Measurements from ENCODE around the gene BCAS3.

Gene BCAS3

DNA sequence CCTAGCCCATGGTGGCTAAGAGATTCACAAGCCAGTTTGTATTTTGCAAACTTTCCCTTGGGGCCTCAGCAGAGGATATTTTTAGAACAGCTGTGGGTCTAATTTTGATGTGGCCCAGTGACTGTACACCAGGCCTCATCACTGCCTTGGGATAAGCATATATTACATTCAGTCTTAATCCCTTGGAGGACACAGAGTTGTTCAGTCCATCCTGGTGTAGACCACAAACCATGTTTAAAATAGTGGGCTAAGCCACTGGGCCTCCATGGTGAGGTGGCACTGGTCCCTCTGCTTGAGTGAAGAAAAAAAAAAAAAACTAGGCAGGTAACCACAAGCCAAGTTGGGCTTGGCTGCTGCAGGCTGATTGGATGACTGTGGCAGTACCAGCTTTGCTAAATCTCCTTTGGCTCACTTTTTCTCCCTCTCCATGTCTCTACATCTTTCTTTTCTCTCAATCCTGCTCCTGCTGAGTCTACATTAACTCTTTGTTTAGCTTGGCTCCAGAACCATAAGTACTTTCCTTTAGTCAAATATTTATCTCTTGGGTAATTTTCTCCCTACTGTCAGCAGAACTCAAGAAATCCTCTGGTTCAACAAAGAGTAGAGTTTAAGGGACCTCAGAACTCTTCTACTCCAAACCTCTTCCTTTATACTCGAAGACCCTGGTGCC, 602.0 kb downstream of the BCAS3 start:
- H3K27me3 ChIP-seq (ENCODE audit: control insufficient read depth, insufficient read depth, low read length): no peaks in the 10 kb centered on the region
- H3K36me3 ChIP-seq (ENCODE audit: control insufficient read depth, insufficient read depth, low read length): no peaks in the 10 kb centered on the region
- no peak overlapping the region for H3K9ac ChIP-seq (ENCODE audit: low read length)
- H3K4me3 ChIP-seq (ENCODE audit: low read length): no peak overlapping the region
- no peaks in the 10 kb centered on the region for H3K4me1 ChIP-seq (ENCODE audit: control insufficient read depth, insufficient read depth, low read length)
- H3K27ac ChIP-seq (ENCODE audit: low read depth, low read length): no peak overlapping the region

DNA sequence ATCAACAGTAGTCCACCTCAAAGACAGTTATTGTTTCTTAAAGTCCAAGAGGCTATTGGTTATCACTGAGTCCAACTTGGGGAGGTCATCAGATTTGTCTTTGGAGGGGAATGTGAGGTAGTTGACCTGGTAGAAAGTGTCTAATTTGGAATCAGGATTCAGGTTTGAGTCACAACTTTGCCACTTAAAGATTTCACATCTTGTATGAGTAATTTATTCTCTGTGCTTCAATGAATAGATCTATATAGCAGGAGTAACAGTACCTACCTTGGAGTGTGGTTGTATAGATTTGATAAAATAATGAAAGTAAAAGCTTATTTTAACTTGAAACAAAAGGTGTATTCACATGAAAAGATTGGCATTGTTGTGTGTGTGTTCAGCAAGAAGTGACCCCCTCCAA, 602.7 kb downstream of the BCAS3 start:
- no peaks in the 10 kb centered on the region for H3K27me3 ChIP-seq (ENCODE audit: control insufficient read depth, insufficient read depth, low read length)
- H3K9ac ChIP-seq (ENCODE audit: low read length): no peak overlapping the region
- no peak overlapping the region for H3K27ac ChIP-seq (ENCODE audit: low read depth, low read length)
- no peaks in the 10 kb centered on the region for H3K36me3 ChIP-seq (ENCODE audit: control insufficient read depth, insufficient read depth, low read length)
- no peak overlapping the region for H3K4me3 ChIP-seq (ENCODE audit: low read length)
- no peaks in the 10 kb centered on the region for H3K4me1 ChIP-seq (ENCODE audit: control insufficient read depth, insufficient read depth, low read length)

DNA sequence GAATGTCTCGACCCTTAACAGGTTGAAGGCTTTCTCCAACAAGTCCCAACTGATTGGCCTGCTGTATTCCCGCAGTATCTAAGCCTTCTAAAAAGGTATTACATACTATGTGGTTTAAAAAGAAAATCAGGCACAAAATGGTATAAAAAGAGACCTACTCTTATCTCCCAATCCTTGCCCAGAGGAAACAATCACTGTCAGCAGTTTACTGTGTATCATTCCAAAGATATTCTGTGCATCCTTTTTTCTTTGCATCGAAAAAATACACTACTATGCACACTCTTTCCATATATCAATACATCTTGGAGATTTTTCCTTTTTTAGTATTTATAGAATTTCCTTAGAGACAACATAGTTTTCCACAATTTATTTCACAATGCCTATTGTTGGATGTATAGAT, 603.2 kb downstream of the BCAS3 start:
- Histone ChIP-seq H3K27ac (ENCODE audit: low read depth, low read length) (no peak overlapping the region), H3K27me3 (ENCODE audit: control insufficient read depth, insufficient read depth, low read length) (no peaks in the 10 kb centered on the region), H3K4me1 (ENCODE audit: control insufficient read depth, insufficient read depth, low read length) (no peaks in the 10 kb centered on the region), H3K4me3 (ENCODE audit: low read length) (no peak overlapping the region), H3K36me3 (ENCODE audit: control insufficient read depth, insufficient read depth, low read length) (no peaks in the 10 kb centered on the region), H3K9ac (ENCODE audit: low read length) (no peak overlapping the region)

DNA sequence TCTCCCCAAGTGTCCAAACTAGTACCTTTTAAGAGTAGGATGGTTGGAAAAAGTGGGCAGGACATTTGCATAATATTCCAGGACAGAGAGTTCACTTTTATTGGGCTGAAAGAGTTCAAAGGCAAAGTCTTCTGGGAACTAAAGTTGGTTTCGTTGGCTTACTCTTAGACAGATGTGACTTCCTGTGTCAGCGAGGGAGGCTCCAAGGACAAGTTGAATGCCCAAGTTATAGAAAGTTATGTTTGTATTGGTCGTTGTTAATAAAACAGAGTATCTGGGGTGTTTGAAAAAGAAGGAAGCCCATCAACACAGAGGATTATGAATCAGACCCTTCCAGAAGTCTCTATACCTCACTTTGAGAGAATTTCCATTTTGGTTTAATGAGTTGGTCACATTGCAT, 604.7 kb downstream of the BCAS3 start:
- H3K4me1 ChIP-seq (ENCODE audit: control insufficient read depth, insufficient read depth, low read length): no peaks in the 10 kb centered on the region
- H3K9ac ChIP-seq (ENCODE audit: low read length): no peak overlapping the region
- H3K27ac ChIP-seq (ENCODE audit: low read depth, low read length): no peak overlapping the region
- no peaks in the 10 kb centered on the region for H3K36me3 ChIP-seq (ENCODE audit: control insufficient read depth, insufficient read depth, low read length)
- H3K27me3 ChIP-seq (ENCODE audit: control insufficient read depth, insufficient read depth, low read length): no peaks in the 10 kb centered on the region
- H3K4me3 ChIP-seq (ENCODE audit: low read length): no peak overlapping the region

DNA sequence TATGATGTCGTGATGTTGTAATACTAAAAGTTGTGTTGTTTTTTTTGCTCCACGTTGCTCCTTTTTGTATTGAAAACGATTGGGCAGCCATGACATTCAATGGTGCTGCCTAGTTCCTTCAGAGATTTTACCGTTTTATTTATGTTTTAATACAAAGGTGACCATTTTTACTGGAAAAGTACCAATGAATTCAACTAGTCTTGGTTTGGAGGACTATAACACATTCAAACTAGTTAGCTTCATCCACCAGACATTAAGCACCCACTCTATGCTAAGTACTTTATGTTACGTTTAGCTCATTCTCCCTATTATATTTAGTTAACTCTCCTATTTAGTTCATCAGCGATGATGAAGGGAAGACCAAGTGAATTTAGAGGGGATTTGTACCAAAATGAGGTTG, 605.4 kb downstream of the BCAS3 start:
- no peaks in the 10 kb centered on the region for H3K27me3 ChIP-seq (ENCODE audit: control insufficient read depth, insufficient read depth, low read length)
- no peaks in the 10 kb centered on the region for H3K36me3 ChIP-seq (ENCODE audit: control insufficient read depth, insufficient read depth, low read length)
- H3K4me3 ChIP-seq (ENCODE audit: low read length): no peak overlapping the region
- no peak overlapping the region for H3K9ac ChIP-seq (ENCODE audit: low read length)
- no peak overlapping the region for H3K27ac ChIP-seq (ENCODE audit: low read depth, low read length)
- H3K4me1 ChIP-seq (ENCODE audit: control insufficient read depth, insufficient read depth, low read length): no peaks in the 10 kb centered on the region

DNA sequence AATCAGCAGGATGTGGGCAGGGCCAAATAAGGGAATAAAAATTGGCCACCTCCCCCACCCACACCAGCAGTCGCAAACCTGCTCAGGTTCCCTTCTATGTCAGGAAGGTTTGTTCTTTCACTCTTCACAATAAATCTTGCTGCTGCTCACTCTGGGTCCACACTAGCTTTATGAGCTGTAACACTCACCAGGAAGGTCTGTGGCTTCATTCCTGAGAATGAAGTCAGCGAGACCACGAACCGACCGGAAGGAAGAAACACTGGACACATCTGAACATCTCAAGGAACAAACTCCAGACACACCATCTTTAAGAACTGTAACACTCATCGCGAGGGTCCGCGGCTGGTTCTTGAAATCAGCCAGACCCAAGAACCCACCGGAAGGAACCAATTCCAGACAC, 606.5 kb downstream of the BCAS3 start:
- Histone ChIP-seq H3K9ac (ENCODE audit: low read length) (no peak overlapping the region), H3K4me1 (ENCODE audit: control insufficient read depth, insufficient read depth, low read length) (no peaks in the 10 kb centered on the region), H3K4me3 (ENCODE audit: low read length) (no peak overlapping the region), H3K36me3 (ENCODE audit: control insufficient read depth, insufficient read depth, low read length) (no peaks in the 10 kb centered on the region), H3K27me3 (ENCODE audit: control insufficient read depth, insufficient read depth, low read length) (no peaks in the 10 kb centered on the region), H3K27ac (ENCODE audit: low read depth, low read length) (no peak overlapping the region)

DNA sequence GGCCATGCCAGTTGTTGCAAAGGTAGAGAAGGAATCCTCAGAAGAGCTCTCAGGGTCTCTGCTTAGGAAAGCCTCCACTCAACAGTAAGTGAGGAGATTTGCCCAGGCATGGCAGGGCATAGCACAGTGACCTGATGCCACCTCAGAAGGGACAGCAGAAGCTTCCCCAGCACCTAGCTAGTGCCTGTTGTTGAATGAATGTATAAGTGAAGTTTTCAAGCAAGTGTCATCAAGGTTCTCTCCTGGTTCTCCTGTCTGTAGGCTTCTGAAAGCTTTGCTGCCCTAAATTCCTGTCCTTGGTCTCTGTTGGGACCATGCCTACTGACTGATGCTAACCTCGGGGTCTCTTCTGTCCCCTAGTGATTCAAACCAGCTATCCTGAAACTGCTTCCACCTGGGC, 607.1 kb downstream of the BCAS3 start:
- Histone ChIP-seq H3K36me3 (ENCODE audit: control insufficient read depth, insufficient read depth, low read length) (no peaks in the 10 kb centered on the region), H3K27me3 (ENCODE audit: control insufficient read depth, insufficient read depth, low read length) (no peaks in the 10 kb centered on the region), H3K4me1 (ENCODE audit: control insufficient read depth, insufficient read depth, low read length) (no peaks in the 10 kb centered on the region), H3K4me3 (ENCODE audit: low read length) (no peak overlapping the region), H3K27ac (ENCODE audit: low read depth, low read length) (no peak overlapping the region), H3K9ac (ENCODE audit: low read length) (no peak overlapping the region)

DNA sequence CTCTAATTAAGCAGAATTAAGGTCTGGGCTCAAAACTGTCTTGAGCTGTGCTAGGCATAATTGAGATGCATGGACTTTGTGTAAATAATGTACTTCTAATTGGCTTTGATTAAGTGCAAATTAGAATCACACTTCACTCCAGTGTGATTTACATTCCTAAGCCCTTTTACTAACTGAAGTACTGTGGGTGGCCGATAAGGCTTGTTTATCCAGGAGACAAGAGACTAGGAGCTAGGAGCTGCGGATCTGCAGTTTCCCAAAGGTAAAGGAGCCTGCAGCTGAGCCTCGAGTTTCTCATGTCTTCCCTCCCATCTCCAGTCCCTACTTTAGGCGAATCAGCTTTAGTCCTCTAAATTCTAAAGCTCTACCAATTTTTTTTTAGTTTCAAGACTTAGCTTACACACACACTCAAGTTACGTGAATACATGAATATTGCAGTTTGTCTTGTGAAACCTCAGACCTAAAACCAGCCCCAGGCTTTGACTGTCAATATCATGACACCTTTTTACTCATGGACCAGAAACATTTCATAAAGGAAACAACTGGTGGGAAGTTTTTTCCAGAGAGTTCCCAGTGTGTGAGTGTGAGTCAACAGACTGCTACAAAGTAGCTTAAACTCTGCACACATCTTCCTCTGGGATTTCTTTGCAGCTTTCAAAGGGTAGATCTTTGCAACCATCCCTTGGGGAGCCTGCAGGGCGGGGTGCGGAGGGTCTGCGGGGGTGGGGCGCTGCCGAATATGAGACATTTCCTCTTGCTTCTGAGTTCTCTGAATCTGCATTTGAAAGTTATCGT, 608.1 kb downstream of the BCAS3 start:
- no peak overlapping the region for H3K9ac ChIP-seq (ENCODE audit: low read length)
- no peaks in the 10 kb centered on the region for H3K27me3 ChIP-seq (ENCODE audit: control insufficient read depth, insufficient read depth, low read length)
- H3K4me1 ChIP-seq (ENCODE audit: control insufficient read depth, insufficient read depth, low read length): no peaks in the 10 kb centered on the region
- no peak overlapping the region for H3K4me3 ChIP-seq (ENCODE audit: low read length)
- H3K27ac ChIP-seq (ENCODE audit: low read depth, low read length): no peak overlapping the region
- H3K36me3 ChIP-seq (ENCODE audit: control insufficient read depth, insufficient read depth, low read length): no peaks in the 10 kb centered on the region

DNA sequence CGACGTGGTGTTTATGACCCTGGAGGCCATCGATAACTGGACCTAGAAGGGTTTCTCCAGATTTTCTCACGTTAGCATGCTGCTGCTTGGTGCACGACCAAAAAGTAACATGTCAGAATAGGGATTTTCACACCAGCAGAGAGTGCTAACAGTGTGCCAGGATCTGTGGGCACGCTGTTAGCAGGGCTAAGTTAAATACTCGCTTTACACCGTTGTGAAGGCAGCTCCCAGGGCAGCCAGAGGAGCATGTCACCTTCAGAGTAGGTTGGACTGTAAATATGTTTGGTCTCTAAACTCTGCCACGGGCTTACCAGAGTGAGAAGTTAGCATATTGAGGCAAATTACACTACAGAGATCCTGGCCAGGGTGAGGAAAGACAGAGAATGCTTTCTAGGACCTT, 608.8 kb downstream of the BCAS3 start:
- Histone ChIP-seq H3K4me3 (ENCODE audit: low read length) (no peak overlapping the region), H3K27ac (ENCODE audit: low read depth, low read length) (no peak overlapping the region), H3K36me3 (ENCODE audit: control insufficient read depth, insufficient read depth, low read length) (no peaks in the 10 kb centered on the region), H3K4me1 (ENCODE audit: control insufficient read depth, insufficient read depth, low read length) (no peaks in the 10 kb centered on the region), H3K27me3 (ENCODE audit: control insufficient read depth, insufficient read depth, low read length) (no peaks in the 10 kb centered on the region), H3K9ac (ENCODE audit: low read length) (no peak overlapping the region)

DNA sequence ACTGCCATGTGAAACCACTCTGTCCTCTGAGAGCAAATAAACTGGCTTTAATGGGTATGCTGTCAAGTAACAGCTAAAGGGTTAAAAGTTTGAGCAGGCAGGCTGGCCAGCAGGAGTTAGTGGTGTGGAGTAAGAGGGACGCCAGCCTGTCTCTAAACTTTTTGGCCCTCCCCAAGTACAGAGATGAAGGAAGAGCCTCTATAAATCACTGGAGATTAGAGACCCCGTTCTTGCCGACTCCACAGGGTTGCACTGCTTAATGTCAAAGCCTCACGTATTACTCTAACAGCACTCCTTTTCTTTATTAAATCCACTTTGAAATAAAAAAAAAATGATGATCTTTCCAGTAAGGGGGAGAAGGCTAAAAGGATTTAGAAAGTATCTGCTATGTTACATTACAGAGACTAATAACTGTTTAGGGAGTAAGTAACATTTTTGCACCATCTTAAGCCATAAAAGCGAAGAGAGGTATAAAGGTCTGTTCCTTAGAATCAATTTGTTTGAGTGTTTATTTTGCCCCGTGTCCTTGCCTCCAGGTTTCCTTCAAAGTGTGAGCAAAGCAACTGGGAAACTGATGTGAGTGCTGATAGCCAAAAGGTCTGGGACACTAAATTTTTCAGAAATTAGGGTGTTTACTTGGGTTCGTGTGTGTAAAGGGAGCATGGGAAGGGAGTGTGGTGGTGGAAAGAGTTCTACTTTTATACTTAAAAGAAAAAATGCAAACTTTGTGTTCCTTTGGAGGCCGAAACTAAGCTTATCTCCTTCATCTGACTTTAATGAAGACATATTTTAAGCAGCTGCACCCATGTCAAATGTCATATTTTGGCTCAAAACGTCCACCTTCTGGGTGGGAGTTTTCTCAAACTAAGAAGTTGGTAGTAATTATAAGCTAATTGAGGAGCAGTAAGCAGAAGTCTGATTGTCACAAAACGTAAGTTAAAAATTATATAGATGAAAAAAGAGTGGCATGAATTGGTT, 612.0 kb downstream of the BCAS3 start:
- no peak overlapping the region for H3K4me3 ChIP-seq (ENCODE audit: low read length)
- no peak overlapping the region for H3K27ac ChIP-seq (ENCODE audit: low read depth, low read length)

DNA sequence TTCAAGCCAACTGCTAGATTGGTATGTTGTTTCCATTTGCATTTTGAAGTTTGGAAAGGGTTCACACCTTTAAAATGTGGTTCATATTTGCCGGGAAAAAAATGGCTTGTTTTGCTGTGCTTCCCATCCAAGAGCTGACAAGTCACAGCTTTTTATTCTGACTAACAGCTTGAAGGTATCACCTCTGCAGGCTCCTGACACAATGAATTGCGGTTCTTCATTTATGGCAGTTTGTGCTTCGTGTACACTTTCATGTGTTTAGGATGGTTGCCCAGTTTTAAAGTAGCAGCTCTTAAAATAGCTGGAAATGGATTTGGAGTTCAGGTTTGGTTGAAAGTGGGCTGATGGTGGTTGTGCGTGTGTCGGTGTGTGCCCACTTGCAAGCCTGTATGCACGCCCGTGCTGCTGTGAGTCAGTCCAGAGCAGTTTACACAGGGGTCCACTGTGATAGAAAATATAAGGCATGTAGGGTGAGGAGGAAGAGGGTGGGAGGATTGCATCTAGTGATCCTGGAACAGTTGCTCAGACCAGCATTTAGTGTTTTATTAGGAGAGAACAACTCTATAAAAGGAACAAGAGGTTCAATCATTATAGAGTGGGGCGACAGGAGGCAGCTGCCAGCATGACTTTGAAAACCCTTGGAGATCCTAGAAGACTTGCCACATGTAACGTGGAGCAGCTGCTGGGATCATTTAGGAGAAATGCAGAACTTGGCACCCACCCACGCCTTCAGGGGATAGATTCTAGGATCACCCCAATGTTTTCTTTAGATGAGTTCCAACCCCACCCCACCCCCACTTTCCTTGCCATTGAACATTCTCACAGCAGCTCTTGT, 614.0 kb downstream of the BCAS3 start:
- Histone ChIP-seq H3K27me3 (ENCODE audit: control insufficient read depth, insufficient read depth, low read length) (no peaks in the 10 kb centered on the region), H3K4me1 (ENCODE audit: control insufficient read depth, insufficient read depth, low read length) (no peaks in the 10 kb centered on the region), H3K36me3 (ENCODE audit: control insufficient read depth, insufficient read depth, low read length) (no peaks in the 10 kb centered on the region), H3K27ac (ENCODE audit: low read depth, low read length) (no peak overlapping the region), H3K4me3 (ENCODE audit: low read length) (no peak overlapping the region), H3K9ac (ENCODE audit: low read length) (no peak overlapping the region)

More for the DNA sequence above, 612.0 kb downstream of the BCAS3 start:
- Histone ChIP-seq H3K9ac (ENCODE audit: low read length) (no peak overlapping the region), H3K36me3 (ENCODE audit: control insufficient read depth, insufficient read depth, low read length) (no peaks in the 10 kb centered on the region), H3K4me1 (ENCODE audit: control insufficient read depth, insufficient read depth, low read length) (no peaks in the 10 kb centered on the region), H3K27me3 (ENCODE audit: control insufficient read depth, insufficient read depth, low read length) (no peaks in the 10 kb centered on the region)

DNA sequence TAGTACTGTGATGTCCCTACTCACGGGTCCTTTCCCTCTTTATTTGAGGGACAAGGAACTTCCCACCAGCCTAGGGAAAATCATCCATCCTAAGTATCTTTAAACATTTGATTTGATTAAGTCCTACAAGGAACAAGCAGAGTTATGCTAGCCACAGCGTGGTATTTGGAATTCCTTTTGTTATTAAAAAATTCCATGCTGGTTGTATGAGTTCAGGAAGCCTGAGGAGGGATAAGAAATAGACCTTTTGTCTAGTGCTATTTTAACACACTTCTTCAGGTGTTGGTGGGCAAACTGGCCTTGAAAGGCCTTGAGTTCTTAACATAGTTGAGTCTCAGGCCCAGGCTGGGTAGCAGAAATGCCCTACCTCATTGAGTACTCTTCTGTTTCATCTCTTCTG, 616.6 kb downstream of the BCAS3 start:
- peaks cover 4% of the 10 kb centered on the region for H3K27me3 ChIP-seq (ENCODE audit: control insufficient read depth, insufficient read depth, low read length)
- H3K9ac ChIP-seq (ENCODE audit: low read length): no peak overlapping the region
- no peak overlapping the region for H3K27ac ChIP-seq (ENCODE audit: low read depth, low read length)
- no peaks in the 10 kb centered on the region for H3K36me3 ChIP-seq (ENCODE audit: control insufficient read depth, insufficient read depth, low read length)
- H3K4me3 ChIP-seq (ENCODE audit: low read length): no peak overlapping the region
- no peaks in the 10 kb centered on the region for H3K4me1 ChIP-seq (ENCODE audit: control insufficient read depth, insufficient read depth, low read length)

Data from rectal smooth muscle tissue (tissue), 1 donor.